Astrocyte of the cerebellum (primary cell): Measurements from ENCODE around the gene TOM1L2.

Source experiments
- DNase-seq: peaks from one replicate; pipeline ENCODE4 v3.0.0-alpha.2; 2011; ENCODE audit warnings: low read depth
- H3K4me3 ChIP-seq: 2 replicates; pipeline ENCODE4 v1.5.1; 2011; ENCODE audit warnings: mild to moderate bottlenecking, low read depth, low read length, moderate library complexity
- in situ Hi-C: cut with HindIII; loops from 2 replicates; pipeline ENCODE4 v1.10.0; 2017; ENCODE audit warnings: low sequenced_read_pairs
- TF ChIP-seq, protein P1 (sequence below): IDR thresholded peaks from 2 replicates; pipeline ENCODE4 v1.5.1; 2012; ENCODE audit warnings: low read length, low read depth, moderate library complexity, mild to moderate bottlenecking; ENCODE audit errors: missing control alignments

TOM1L2 gene

DNA sequence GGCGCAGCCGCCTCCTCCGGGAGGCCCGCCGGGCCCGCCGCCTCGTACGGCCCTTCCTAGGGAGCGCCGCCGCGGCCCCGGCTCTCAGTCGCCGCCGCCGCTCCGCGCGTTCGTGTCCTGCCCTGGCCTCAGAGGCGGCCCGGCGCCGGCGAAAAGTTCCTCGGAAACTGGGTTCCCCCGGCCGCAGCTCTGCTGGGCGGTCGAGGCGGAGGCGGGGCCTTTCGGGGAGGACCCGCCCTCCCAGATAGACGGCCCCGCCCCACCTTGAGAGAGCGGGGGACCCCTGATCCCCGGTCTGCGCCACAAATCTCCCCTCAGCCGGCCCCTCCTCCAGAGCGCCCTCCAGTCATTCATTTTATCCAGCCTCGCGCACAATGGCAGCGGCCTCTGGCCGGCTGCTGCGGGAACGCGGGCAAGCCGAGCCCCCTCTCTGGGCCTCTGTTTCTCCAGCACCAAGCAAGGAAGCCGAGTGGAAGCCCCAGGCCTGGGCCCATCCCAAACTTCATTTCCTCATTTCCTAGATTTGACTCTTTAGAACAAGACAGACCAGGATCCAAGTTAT lies 135.3 kb downstream of the TOM1L2 start, which contains the start of gene SREBF1:
Gene SREBF1, minus strand, starts transcription at position 169 of the 562 bp plus-strand sequence. CDS start 169 bp downstream, outside the sequence.
- TF ChIP-seq, protein P1, sequence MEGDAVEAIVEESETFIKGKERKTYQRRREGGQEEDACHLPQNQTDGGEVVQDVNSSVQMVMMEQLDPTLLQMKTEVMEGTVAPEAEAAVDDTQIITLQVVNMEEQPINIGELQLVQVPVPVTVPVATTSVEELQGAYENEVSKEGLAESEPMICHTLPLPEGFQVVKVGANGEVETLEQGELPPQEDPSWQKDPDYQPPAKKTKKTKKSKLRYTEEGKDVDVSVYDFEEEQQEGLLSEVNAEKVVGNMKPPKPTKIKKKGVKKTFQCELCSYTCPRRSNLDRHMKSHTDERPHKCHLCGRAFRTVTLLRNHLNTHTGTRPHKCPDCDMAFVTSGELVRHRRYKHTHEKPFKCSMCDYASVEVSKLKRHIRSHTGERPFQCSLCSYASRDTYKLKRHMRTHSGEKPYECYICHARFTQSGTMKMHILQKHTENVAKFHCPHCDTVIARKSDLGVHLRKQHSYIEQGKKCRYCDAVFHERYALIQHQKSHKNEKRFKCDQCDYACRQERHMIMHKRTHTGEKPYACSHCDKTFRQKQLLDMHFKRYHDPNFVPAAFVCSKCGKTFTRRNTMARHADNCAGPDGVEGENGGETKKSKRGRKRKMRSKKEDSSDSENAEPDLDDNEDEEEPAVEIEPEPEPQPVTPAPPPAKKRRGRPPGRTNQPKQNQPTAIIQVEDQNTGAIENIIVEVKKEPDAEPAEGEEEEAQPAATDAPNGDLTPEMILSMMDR, result no peak
- no peak for DNase-seq
- H3K4me3 ChIP-seq, result peak within 1 kb of the TSS; percentile 82
- in situ Hi-C loops, result no loop called here

DNA sequence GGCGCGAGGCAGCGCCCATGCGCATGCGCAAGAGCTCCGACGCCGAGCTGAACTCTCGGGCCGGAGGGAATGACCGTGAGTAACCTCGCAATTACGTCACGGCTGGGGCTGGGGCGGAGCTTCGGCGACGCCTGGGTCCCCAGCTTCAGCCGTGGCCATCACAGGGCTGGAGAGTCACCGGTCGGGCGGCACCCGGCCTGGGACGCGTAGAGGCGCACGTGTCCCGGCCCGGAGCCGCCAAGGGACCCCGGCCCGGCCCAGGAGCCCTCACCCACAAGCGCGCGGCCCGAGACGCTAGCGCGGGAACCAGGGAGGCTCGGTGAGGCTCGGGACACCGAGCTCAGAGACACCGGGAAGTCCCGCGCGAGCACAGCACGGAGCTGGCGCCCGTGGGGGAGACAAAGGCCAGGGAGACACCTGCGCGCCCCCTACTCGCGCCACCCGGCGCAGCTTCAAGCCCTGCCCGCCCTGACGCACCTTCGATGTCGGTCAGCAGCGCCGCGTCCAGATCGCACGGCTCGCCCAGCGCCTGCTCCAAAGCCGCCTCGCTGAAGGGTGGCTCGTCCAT lies 135.9 kb downstream of the TOM1L2 start:
- TF ChIP-seq, protein P1, result no peak
- DNase-seq, result peak; percentile 82
- in situ Hi-C loops, result no loop called here
- H3K4me3 ChIP-seq, result peak overlapping the region; percentile 82

DNA sequence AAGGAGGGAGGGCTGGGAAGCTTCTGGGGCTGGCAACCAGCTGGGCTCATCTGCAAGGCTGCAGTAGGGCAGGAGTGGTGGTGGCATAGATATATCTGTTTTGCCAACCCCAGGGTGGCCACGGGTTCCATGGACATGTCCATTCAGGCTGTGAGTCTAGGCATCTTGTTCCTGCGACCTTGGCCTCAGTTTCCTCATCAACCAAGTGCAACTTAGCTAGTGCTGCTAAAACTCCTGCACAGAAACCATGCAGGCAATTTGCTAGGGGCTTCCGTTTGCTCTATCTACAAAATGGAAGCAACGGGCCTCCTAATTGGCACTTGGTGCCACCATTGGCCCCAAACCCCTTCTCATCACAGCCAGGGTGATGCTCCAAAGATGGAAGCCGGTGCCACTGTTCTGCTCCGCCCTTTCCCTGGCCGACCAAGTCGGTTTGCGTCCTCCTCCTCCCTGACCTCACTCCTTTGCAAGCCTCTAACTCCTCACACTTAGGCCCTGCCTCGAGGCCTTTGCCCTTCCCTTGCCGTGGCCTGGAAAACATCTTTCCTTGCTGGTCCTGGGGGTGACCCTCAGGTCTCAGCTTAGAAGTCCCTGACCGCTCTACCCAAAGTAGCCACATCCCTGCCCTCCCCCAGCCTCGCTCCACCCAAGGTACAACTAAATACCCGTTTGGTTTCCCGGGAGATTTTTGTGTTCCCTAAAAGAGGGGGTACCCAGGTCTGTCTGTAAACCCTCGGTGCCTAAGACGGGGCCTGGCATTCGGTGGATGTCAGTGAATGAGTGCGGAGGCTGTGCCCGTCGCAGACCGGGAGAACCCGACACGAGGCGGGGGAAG lies 136.6 kb downstream of the TOM1L2 start:
- TF ChIP-seq, protein P1, result no peak
- in situ Hi-C loops, result no loop called here
- peak overlapping the region; percentile 82 for H3K4me3 ChIP-seq
- DNase-seq, result no peak

DNA sequence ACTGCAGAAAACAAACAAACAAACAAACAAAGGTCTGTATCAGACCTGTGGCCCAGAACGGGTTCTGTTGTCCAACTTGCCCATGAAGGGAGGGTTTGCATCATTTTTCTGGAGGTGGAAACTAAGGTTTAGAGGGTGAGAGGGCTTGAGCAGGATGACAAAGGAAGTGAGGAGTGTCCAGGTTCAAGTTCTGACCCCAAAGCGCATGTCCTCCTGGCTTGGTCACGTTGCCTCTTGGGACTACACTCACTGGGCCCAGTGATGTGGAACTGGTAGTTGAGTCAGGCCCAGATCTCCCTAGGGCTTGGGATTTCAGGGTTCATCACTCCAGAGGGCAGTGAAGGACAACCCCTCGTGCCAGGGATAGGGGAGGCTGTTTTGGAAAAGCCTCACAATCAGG lies 137.2 kb downstream of the TOM1L2 start:
- TF ChIP-seq, protein P1, result no peak
- H3K4me3 ChIP-seq, result peak overlapping the region; percentile 82
- in situ Hi-C loops, result no loop called here
- no peak for DNase-seq

DNA sequence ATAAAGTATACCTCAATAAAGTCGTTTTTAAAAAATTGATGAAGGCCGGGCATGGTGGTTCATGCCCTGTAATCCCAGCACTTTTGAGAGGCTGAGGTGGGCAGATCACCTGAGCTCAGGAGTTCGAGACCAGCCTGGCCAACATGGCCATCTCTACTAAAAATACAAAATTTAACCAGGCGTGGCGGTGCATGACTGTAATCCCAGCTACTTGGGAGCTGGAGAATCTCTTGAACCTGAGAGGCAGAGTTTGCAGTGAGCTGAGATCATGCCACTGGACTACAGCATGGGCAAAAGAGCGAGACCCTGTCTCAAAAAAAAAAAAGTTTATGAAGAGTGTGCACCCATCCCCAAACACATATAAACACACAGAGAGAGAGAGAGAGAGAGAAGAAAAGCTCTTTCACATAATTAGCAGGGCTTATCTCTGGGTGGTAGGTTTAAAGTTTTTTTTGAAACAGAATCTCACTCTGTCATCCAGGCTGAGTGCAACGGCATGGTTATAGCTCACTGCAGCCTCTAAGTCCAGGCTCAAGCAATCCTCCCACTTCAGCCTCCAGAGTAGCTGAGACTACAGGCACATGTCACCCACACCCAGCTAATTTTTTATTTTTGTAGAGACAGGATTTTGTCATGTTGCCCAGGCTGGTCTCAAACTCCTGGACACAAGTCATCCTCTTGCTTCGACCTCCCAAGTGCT lies 138.4 kb downstream of the TOM1L2 start:
- H3K4me3 ChIP-seq, result no peak overlapping the region
- in situ Hi-C loops, result no loop called here
- no peak for DNase-seq
- TF ChIP-seq, protein P1, result no peak

DNA sequence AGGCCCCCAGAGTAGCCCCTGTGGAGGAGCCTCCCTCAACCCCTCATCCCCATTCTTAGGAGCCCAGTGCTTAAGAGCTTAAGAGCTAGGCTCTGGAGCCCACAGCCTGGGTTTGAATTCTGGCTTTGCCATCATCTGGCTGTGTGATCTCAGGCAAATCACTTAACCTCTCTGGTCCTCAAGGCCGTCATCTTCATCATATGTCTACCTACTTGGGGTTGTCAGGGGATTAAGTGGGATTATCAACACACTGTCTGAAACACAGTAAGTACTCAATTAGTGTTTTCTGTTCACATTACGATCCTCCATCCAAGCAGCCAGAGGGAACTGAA lies 140.2 kb downstream of the TOM1L2 start:
- in situ Hi-C loops, result no loop called here
- H3K4me3 ChIP-seq, result no peak overlapping the region
- TF ChIP-seq, protein P1, result no peak
- no peak for DNase-seq
